ENCODE results near the gene NES. TPM values are rescaled to one million over a fixed set of nuclear protein-coding genes. Genes with fewer than 3 reads are reported as not detected.
A peak's percentile ranks its signal among the peaks of the same experiment; 100 is the strongest.

NES gene
- total RNA-seq, 4 donors from 2014 or later, result 4.3 to 10.4 (median 9.0) TPM

GRCh38 chr1:156709757-156710489, 32.7 kb upstream of the NES start:
- intact Hi-C loops (cut with DNase I), result no loop called here
- WGBS, 2 donors, result 25 to 61% methylated on average over 3 to 11 of the region's 11 CpGs
- no peaks in the 10 kb centered on the region for H3K36me3 ChIP-seq
- no peak overlapping the region for H3K4me3 ChIP-seq (replicated peaks in 1 of 3)
- peak overlapping the region in 1 of 3 donors; percentile 20 for H3K27ac ChIP-seq
- peaks cover 23 to 32% of the 10 kb centered on the region in 2 donors for H3K4me1 ChIP-seq
- H3K27me3 ChIP-seq, result no peaks in the 10 kb centered on the region
- peak; percentile 77 to 85 for DNase-seq
- no peaks in the 10 kb centered on the region for H3K9me3 ChIP-seq
- TF ChIP-seq POLR2A (IDR thresholded peaks at IDR 0.05), result no peak
- TF ChIP-seq, protein P1, sequence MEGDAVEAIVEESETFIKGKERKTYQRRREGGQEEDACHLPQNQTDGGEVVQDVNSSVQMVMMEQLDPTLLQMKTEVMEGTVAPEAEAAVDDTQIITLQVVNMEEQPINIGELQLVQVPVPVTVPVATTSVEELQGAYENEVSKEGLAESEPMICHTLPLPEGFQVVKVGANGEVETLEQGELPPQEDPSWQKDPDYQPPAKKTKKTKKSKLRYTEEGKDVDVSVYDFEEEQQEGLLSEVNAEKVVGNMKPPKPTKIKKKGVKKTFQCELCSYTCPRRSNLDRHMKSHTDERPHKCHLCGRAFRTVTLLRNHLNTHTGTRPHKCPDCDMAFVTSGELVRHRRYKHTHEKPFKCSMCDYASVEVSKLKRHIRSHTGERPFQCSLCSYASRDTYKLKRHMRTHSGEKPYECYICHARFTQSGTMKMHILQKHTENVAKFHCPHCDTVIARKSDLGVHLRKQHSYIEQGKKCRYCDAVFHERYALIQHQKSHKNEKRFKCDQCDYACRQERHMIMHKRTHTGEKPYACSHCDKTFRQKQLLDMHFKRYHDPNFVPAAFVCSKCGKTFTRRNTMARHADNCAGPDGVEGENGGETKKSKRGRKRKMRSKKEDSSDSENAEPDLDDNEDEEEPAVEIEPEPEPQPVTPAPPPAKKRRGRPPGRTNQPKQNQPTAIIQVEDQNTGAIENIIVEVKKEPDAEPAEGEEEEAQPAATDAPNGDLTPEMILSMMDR (IDR thresholded peaks at IDR 0.05), result no peak

- H3K4me1 ChIP-seq, result peaks cover 31 to 41% of the 10 kb centered on the region in 2 donors
- DNase-seq, result no peak
These were observed 31.8 kb upstream of the NES start for GRCh38 chr1:156709031-156709430.

DNA sequence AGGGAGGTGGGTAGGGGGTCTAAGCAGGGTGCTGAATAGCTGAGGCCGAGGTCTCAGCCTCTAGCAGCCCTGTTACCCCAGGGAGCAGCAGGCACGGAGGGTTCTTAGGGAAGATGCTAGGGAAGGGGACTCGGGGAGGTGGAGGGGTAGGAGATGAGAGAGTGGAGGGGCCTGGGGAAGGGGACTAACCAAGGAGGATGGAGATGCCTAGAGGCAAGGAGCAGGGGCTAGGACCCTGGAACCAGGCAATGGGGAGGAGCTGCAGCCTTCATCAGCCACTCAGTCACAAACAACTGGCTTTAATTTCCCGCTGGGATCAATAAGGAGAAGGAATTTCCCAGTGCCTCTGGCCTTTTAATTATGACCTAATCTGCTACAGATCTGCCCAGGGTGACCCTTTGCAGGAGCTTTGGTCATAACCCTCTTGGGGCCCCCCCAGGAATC, 31.0 kb upstream of the NES start:
- H3K27ac ChIP-seq, result no peak overlapping the region

More at GRCh38 chr1:156709031-156709430, 31.8 kb upstream of the NES start:
- no peak overlapping the region for H3K4me3 ChIP-seq (replicated peaks in 1 of 3)
- intact Hi-C loops (cut with DNase I), result no loop called here
- no peaks in the 10 kb centered on the region for H3K9me3 ChIP-seq
- TF ChIP-seq POLR2A (IDR thresholded peaks at IDR 0.05), result no peak
- TF ChIP-seq, protein P1 (IDR thresholded peaks at IDR 0.05), result no peak
- WGBS, 2 donors, result 79 to 85% methylated on average over 4 of the region's 4 CpGs
- no peaks in the 10 kb centered on the region for H3K36me3 ChIP-seq
- no peak overlapping the region for H3K27ac ChIP-seq
- H3K27me3 ChIP-seq, result no peaks in the 10 kb centered on the region

GRCh38 chr1:156707417-156708217, 30.4 kb upstream of the NES start:
- DNase-seq, result no peak
- H3K27me3 ChIP-seq, result no peaks in the 10 kb centered on the region
- H3K36me3 ChIP-seq, result no peaks in the 10 kb centered on the region
- no peaks in the 10 kb centered on the region for H3K9me3 ChIP-seq
- 60 to 74% methylated on average over 8 of the region's 8 CpGs for WGBS, 2 donors
- intact Hi-C loops (cut with DNase I), result no loop called here
- H3K27ac ChIP-seq, result no peak overlapping the region
- peaks cover 40 to 52% of the 10 kb centered on the region in 2 donors for H3K4me1 ChIP-seq
- H3K4me3 ChIP-seq (replicated peaks in 1 of 3), result no peak overlapping the region
- TF ChIP-seq POLR2A (IDR thresholded peaks at IDR 0.05), result no peak
- TF ChIP-seq, protein P1 (IDR thresholded peaks at IDR 0.05), result no peak

More for the DNA sequence above, 31.0 kb upstream of the NES start:
- no peaks in the 10 kb centered on the region for H3K27me3 ChIP-seq
- DNase-seq, result no peak
- H3K4me3 ChIP-seq (replicated peaks in 1 of 3), result no peak overlapping the region
- H3K4me1 ChIP-seq, result peaks cover 38 to 49% of the 10 kb centered on the region in 2 donors
- H3K9me3 ChIP-seq, result no peaks in the 10 kb centered on the region
- 62 to 70% methylated on average over 4 of the region's 4 CpGs for WGBS, 2 donors
- no peaks in the 10 kb centered on the region for H3K36me3 ChIP-seq
- intact Hi-C loops (cut with DNase I), result no loop called here
- TF ChIP-seq POLR2A (IDR thresholded peaks at IDR 0.05), result no peak
- TF ChIP-seq, protein P1 (IDR thresholded peaks at IDR 0.05), result no peak

Data from thyroid gland (tissue), 4 donors.